OCI-LY1 (cell line): ENCODE measurements around the gene SETDB1.

Source experiments
- CTCF ChIP-seq: fragments of 200-600 bp; sonication (generic), shearing (Covaris generic); IDR thresholded peaks from 2 replicates; pipeline ENCODE4 v1.5.1; 2017; ENCODE audit warnings: mild to moderate bottlenecking, antibody characterized with exemption, low read length, moderate library complexity, mixed read lengths
- EZH2 ChIP-seq: fragments of 200-600 bp; sonication (generic), shearing (Covaris generic); IDR thresholded peaks from 2 replicates; pipeline ENCODE4 v1.8.0; 2017; ENCODE audit warnings: borderline replicate concordance, mixed run types, mild to moderate bottlenecking, antibody characterized with exemption, low read length, moderate library complexity, mixed read lengths

- TF ChIP-seq CTCF: no peak
- no peak for TF ChIP-seq EZH2
These were observed 5.6 kb downstream of the SETDB1 start for GRCh38 chr1:150931773-150932172.
